Middle frontal gyrus (tissue), 1 donor: ENCODE results near the gene CLDN7.

Source experiments
- DNase-seq: peaks from one replicate; pipeline ENCODE4 v3.0.0-alpha.2; 2015; ENCODE audit warnings: low spot score; ENCODE audit errors: extremely low spot score

Gene CLDN7

DNA sequence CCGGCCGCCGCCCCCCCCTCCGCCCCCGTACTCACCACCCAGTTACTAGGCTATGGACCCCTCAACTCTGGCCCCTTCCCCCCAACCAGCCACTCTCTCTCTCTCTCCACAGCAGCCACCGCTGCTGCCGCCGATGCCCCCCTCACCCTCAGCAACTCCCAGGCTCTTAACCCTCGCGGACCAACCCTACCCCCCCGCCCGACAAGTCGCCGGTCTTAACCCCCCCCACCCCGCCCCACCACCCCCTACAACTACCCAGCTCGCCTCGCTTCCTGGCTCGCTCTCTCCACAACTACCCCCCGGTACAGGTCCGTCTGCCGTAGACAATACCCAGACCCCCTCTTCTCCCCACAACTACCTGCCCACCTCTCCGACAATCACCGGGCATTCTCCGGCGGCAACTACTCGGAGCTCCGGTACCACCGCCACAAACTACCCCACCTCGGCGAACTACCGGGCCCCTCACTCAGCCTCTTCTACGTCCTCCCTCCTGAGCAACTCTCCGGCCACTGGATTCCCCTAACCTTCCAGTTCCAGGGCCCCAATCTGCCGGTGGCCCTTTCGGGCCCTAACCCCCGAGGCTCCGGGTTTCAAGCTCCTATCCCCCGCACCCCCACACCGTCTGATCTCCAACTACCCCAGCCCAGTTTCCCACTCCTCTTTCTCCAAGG, 23.7 kb downstream of the CLDN7 start:
- DNase-seq: no peak

DNA sequence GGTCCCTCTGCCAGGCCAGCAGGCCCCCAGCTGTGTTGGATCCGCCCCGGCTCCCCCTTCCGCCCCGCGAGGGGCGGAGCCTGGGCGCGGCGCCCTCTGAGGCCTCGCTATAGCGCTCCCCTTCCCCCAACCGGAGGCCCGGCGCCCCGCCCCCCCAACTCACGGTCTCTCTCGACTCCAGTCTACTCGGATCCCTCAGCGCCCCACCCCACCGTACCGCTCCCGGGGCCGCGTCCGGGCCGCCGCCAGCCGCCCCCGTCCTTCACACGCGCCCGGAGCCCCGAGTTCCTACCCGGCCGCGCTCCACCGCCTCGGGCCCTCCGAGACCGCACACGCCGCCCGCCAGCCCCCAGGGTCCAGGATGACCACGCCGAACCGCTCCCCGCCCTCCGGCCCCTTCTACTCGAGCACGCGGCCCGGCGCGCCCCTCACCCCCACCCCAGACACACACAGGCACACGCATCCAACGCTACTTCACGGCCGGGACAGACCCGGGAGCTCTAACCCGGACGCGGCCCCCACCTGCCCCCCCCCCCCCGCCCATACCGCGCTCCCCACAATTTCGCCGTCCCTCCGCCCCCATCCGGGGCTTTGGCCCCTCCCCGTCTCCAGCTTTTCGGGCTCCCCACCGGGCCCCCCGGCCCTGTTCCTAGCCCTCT, 24.4 kb downstream of the CLDN7 start:
- DNase-seq: no peak

GRCh38 chr17:7237266-7237760, 25.0 kb downstream of the CLDN7 start:
- DNase-seq: no peak

GRCh38 chr17:7236808-7237207, 25.5 kb downstream of the CLDN7 start:
- DNase-seq: no peak

DNA sequence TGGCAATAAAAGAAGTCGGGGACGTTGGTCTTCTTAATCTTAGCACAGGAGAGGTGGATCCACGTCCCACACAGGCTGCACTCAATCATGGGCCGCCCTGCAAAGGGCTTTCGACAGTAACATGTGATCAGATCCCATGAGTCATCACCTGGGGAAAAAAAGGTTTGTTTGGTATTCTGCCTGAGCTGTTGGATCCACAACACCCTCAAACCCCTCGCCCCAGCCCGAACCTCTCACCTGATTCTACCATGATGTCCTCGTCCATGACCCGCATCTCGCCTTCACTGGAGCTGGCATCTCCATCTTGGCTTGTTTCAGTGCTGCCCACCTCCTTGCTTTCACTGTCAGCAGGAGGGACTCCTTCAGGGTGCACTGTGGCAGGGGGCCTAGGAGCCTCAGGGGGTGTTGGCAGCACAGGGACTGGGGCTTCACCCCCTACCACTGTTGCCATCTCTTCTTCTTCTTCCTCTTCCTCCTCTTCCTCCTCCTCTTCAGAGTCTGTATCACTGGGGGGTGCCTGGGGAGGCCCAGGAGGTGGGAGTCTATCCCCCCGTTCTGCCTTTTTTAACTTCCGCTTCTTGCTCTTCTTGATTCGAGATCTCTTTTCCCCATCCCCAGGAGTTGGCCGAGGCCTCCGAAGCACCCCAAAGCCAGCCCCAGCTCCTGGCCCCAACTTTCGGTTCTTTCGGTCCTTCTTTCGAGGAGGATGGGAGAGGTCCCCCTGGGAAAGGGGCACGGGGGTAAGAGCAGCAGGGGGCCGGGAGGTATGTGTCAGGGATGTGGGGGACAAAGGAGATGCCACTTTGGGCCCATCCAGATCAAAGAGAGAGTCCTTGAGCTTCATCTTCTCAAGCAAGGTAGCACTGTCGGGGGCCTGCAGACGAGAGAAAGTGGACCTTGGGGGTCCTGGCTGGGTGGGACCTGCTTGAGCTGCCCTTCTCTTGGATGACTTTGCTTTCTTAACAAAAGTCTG, 26.3 kb downstream of the CLDN7 start:
- DNase-seq: no peak

DNA sequence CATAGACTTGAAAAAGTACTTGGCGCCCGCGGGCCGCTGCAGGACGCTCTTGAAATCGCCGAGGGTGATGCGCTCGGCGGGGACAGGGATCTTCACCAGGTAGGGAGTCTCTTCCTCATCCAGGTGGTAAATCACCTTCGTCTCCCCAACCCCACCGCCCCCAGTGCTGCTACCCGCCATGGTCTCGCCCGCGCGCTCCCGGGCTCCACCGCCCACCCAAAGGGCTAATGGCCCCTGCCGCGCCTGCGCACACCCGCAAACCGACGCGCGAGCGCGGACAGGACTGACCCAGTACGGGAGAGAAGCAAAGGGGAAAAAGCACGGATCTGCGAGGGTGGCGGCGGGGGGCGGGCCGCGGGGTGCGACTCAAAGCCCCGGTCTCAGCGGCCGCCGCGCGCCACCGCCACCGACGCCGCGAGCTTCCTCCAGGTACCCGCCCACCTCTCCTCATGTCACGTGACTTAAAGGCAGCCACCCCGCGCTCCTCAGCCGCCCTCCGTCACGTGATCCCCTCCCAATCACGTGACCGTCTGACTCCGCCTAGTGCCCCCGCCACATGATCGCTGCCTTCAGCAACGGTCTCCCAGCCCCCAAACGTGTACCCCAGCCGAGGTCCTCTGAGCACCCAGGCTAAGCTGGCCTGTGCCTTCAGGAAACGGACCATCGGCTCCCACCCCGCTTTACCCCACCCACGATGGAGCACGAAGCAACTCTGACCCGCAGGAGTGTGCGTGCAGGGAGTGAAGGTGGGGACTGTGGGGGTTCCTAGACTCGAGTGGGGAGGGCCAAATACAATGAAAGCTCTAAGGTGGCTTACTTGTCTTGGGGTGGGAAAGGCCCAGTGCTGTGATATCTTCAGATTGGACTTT, 28.0 kb downstream of the CLDN7 start, which contains the start of gene DVL2:
TSS of gene DVL2 (minus strand) at position 435 of the 869 bp plus-strand sequence. CDS start at position 180, 255 bp downstream.
- DNase-seq: peak; percentile 88

GRCh38 chr17:7233701-7234082, 28.6 kb downstream of the CLDN7 start:
- DNase-seq: no peak

DNA sequence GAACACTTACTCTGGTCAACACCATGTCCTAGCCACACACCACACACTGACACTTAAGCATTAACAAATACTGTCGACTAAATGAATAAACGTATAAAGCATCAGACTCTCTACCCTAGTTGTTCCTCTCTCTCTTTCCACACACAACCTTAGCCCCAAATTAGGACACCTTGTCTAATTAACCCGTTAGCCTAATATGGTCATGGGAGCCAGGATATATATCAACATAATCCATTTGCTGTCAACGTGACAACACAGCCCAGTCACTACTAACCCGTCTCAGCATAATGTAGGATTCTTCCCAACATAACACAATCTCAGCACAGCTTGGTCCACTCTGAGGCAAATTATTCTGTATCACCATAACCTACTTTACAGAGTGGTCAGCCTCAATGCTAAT, 30.2 kb downstream of the CLDN7 start:
- no peak for DNase-seq

DNA sequence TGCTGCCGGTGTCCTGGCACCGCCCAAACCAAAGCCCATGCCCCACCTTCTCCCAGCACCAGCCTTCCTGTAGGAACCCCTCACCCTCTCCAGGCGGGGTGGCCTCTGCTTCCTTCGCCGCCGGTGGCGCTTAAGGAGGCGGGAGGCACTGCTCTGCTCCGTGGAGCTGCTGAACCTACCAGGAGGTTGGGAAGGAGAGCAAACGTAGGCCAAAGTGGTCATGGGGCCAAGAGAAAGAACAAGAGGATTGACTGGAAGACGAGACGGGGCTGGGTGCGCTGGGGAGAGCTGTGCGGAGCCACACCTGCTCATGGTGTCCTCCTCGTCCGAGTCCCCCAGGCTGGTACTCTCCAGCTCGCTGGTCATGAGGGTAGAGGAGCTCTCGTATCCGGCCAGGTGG, 32.8 kb downstream of the CLDN7 start:
- DNase-seq: no peak

- no peak for DNase-seq
Observed at GRCh38 chr17:7228920-7229319, 33.4 kb downstream of the CLDN7 start.

GRCh38 chr17:7226721-7227710, 35.3 kb downstream of the CLDN7 start:
- no peak for DNase-seq

GRCh38 chr17:7225711-7226331, 36.5 kb downstream of the CLDN7 start:
- no peak for DNase-seq

DNA sequence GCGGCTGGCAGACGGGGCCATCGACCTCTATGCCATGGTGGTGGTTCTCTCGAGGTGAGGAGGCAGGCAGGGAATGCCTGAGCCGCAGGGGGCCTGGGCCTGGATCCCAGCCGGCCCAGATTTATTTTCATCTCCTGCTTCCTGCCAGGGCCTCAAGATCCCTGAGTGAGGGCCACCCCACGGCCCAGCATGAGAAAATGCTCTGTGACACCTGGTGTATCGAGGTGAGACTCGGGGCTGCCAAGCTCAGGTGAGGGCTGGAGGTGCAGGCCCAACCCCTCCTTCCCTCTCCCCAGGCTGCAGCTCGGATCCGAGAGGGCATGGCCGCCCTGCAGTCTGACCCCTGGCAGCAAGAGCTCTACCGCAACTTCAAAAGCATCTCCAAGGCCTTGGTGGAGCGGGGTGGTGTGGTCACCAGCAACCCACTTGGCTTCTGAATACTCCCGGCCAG, 37.6 kb downstream of the CLDN7 start:
- no peak for DNase-seq

GRCh38 chr17:7224110-7224509, 38.2 kb downstream of the CLDN7 start:
- DNase-seq: no peak

- no peak for DNase-seq
Observed at GRCh38 chr17:7223375-7223774, 38.9 kb downstream of the CLDN7 start.

- no peak for DNase-seq
Observed at GRCh38 chr17:7222972-7223292, 39.3 kb downstream of the CLDN7 start.

- no peak for DNase-seq
Observed at GRCh38 chr17:7222093-7222971, 39.9 kb downstream of the CLDN7 start.
